ENCODE data around the gene SMARCAD1.

DNA sequence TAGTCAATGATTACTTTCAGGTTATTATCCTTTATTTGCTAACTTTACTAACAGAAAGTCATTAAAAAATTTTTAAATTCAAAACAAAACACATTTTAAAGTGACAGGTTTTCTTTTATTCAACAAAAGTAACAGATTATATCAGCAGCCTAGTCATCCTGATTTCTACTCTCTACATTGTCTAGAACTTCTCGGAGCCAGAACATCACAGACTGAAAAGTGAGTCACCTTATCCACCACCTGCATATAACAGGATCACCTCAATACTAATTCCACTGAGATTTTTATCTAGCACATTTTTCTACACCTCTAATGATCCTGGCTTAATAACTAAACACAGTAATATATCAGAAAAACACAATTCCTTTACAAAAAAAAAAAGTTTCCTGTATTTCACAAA, 47.9 kb upstream of the SMARCAD1 start:
- TF ChIP-seq POLR2A (IDR thresholded peaks at IDR 0.05; ENCODE audit: control extremely low read depth in 1 of 2, low read depth in 2 of 2, low read length in 2 of 2), result no peak
- TF ChIP-seq EZH2 (IDR thresholded peaks at IDR 0.05; ENCODE audit: low read depth, low read length, severe bottlenecking), result no peak
- TF ChIP-seq GABPA (IDR thresholded peaks at IDR 0.05; ENCODE audit: borderline replicate concordance, insufficient read depth, low read length), result no peak
- no peak for TF ChIP-seq CTCF (IDR thresholded peaks at IDR 0.05; ENCODE audit: control extremely low read depth in 1 of 3, insufficient read depth in 1 of 3, low read depth in 1 of 3, low read length in 3 of 3)

All from H1 (cell line).